Testis (tissue), 2 donors: ENCODE measurements around the gene CSF2.

Experiments
- CTCF ChIP-seq, 3 experiments: fragments of 450-650 bp in 2 of 3; fragments of 200-600 bp in 1 of 3; sonication (generic) in 1 of 3; IDR thresholded peaks; one replicate each; pipeline ENCODE4 v1.5.1; 2016 to 2019; ENCODE audit warnings: antibody characterized with exemption in 3 of 3, mild to moderate bottlenecking in 2 of 3, moderate library complexity in 1 of 3
- POLR2A ChIP-seq: fragments of 450-650 bp; IDR thresholded peaks from one replicate; pipeline ENCODE4 v1.6.1; 2017; ENCODE audit warnings: antibody characterized with exemption, mild to moderate bottlenecking, moderate library complexity

- TF ChIP-seq CTCF (IDR thresholded peaks at IDR 0.05) (no peak), POLR2A (no peak)
Measured at GRCh38 chr5:132025403-132025971, 48.1 kb upstream of the CSF2 start.
